GM19099 (cell line): Measurements from ENCODE around the gene ANKRD60.

ENCODE experiments used
- POLR2A ChIP-seq: IDR thresholded peaks from 3 replicates; pipeline ENCODE4 v1.6.1; 2011; ENCODE audit warnings: low read depth; ENCODE audit not compliant: insufficient read length; ENCODE audit errors: extremely low read depth

The ANKRD60 gene

GRCh38 chr20:58233881-58234528, 5.6 kb upstream of the ANKRD60 start:
- TF ChIP-seq POLR2A: no peak

- no peak for TF ChIP-seq POLR2A
Observed at GRCh38 chr20:58233393-58233792, 4.9 kb upstream of the ANKRD60 start.

DNA sequence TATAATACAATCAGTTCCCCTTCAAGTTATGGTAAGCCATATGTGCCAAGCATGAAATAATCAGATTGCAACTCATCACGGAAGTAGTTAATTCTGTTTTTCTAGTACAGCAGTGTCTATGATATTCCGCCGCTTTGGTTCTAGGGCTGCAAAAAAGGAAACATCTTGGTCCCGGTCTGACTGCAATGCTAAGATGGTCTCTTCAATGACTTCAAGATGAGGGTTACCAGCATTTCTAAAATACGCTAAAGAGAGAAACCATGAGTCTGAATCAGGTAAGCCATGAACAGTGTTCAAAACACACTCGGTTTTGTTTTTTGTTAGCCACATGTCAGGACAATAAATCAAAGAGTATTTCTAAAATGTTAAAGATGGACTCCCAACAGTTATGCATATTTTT, 3.2 kb upstream of the ANKRD60 start:
- no peak for TF ChIP-seq POLR2A

DNA sequence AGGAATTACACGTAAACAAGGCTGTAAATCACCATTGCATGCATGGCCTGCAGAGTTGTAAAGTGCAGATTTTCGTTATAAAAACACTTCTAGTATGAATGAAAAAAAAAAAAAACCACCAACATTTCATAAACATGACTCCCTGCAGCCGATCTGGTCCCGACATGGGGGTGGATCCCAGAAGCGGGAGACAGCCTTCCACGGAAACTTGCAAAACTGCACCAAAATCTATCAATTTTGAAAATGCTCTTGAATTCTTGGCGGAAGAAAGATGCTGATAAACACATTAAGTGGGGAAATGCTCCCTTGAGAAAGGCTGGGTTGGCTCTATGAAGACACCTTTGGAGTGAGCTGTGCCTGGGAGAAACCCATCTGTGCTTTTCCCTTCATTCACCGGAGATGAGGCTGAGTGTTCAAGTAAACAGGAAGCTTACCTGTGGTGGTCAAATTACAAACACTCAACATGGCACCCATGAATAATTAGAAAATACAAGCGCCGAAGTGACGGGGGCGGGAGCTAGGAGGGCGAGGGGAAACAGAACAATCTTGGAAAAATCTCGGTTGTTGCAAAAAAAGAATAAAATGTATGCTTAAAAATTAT, 845 bp upstream of the ANKRD60 start:
- no peak for TF ChIP-seq POLR2A

- TF ChIP-seq POLR2A: no peak
Observed at GRCh38 chr20:58228103-58228483, 360 bp downstream of the ANKRD60 start.

- no peak for TF ChIP-seq POLR2A
Observed at GRCh38 chr20:58227391-58228102, 906 bp downstream of the ANKRD60 start.

- TF ChIP-seq POLR2A: no peak
Observed at GRCh38 chr20:58225452-58226200, 2.8 kb downstream of the ANKRD60 start.

DNA sequence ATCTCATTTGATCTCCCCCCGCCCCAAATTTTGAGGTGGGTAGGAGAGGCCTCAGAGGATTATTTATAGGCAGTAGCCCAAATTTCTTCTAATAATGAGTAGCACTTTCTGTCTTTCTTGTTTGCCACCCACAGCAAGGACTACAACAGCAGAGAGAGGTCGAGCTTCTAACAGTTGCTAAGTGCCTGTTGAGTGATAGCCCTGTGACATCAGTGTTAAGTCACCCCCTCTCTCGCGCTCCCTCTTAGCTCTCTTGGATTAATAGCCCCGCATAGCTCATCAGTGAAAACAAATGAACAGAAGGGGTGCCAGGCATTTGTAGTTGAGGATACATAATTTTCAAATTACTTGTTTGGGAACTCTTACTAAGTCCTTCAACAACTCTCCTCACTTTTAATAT, 3.5 kb downstream of the ANKRD60 start:
- no peak for TF ChIP-seq POLR2A

GRCh38 chr20:58224097-58224496, 4.4 kb downstream of the ANKRD60 start:
- TF ChIP-seq POLR2A: no peak

DNA sequence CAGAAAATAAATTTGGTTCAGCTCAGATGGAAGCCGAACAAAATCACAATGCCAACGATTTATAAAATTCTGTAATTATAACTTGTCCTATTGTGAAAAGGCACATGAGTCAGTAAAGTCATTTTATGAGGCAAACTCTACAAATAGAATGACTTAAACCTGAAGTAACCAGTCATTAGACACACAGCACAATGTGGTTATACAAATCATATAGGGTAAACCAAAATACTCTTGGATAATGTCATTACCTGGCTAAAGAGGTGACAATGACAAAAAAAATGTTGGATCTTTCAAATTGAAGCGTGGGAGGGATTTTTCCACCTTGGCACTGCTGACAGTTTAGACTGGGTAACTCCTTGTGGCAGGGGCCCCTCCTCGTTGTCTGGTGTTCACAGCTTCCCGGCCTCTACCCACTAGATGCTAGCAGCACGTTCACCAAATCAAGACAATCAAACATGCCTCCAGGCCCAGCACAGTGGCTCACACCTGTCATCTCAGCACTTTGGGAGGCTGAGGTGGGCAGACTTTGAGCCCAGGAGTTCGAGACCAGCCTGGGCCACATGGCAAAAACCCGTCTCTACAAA, 5.0 kb downstream of the ANKRD60 start:
- TF ChIP-seq POLR2A: no peak

GRCh38 chr20:58222446-58222845, 6.0 kb downstream of the ANKRD60 start:
- no peak for TF ChIP-seq POLR2A

DNA sequence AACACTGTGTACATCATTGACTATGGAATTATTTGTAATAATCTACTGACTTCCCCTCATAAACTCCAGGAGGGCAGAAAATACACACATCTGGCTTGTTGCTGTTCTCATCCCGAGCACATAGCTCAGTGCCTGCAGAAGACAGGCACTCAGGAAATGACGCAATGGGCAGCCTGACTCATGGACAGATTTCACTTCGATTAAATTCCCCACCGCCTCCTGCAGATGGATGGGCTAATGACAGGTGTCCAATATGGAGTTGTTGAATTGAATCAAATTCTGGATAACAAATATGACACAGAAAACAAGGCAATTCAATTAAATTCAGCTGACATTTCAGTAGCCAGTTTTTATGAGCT, 9.1 kb downstream of the ANKRD60 start:
- TF ChIP-seq POLR2A: no peak

DNA sequence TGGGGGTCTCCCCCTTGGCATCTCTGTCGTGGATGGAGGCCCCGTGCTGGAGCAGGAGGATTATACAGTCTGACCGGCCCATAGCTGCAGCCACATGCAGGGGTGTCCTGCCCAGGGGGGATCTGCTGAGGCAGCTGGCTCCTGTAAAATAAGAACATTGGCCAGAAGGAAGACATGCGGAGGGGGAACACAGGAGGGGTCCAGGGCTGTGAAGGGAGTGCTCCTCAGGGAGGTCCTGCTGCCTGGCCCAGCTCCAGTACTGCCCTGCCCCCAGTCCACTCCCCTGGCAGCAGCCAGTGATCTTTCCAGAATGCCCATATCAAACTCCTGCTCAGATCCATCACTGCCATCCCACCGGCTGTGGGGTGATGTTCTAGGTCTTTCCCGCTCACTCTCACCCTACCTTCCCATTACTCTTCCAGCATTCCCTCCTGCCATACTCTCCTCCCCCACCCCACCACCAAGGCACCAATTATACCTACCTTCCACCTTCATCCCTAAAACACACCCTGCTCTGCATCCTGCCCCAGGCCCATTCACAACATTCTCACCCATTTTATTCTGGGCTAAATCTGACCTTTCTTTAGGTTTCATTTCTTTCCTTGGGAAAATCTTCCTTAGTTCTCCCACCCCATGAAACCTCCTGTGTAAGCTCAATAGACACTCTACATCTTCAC, 9.7 kb downstream of the ANKRD60 start:
- TF ChIP-seq POLR2A: no peak

DNA sequence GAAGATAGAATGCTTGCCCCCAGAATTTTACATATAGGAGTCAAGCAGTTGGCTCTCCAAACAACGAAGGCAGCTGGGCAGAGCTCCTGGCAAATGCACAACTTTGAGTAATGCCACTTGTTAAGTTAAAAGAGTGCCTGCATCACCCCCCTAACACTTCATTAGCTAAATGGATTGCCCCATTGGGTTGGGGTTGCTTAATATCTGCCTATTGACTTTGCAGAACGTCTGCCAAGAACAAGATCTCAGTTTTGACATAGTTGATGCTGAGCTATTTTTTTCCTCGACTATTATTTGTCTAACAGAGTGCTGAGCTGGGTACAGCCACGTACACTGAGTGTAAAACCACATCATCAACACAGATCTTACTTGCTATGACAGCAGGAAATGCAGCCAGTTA, 12.1 kb downstream of the ANKRD60 start:
- no peak for TF ChIP-seq POLR2A

DNA sequence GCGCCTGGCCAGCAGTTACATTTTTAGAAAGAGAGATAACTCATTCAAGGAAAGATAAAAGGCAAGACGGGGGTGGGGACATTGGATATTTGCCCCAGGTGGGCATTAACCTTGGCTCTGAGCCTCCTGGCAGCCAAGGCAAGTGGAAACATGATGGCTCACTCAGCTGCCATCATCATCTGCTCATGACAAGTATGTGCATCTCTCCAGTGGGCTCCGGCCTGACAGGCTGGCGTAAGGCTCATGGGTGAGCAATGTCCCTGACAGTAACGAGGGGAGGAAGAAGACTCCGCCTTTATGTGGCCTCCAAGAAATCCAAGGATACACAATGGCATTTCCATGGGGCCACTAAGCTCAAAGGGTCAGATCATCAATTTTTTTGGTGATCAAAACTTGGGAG, 13.3 kb downstream of the ANKRD60 start:
- TF ChIP-seq POLR2A: no peak
